ENCODE data around the gene MALRD1.

The MALRD1 gene

GRCh38 chr10:19231034-19231433 is 182.4 kb downstream of the MALRD1 start:
- DNase-seq = no peak

- DNase-seq = no peak
Measured at GRCh38 chr10:19245889-19246752, 197.5 kb downstream of the MALRD1 start.

GRCh38 chr10:19247843-19248242 is 199.2 kb downstream of the MALRD1 start:
- no peak for DNase-seq

GRCh38 chr10:19250546-19250945 is 201.9 kb downstream of the MALRD1 start:
- no peak for DNase-seq

- DNase-seq = peak; percentile 6
Measured at GRCh38 chr10:19252531-19252930, 203.9 kb downstream of the MALRD1 start.

GRCh38 chr10:19256331-19256730 is 207.7 kb downstream of the MALRD1 start:
- DNase-seq = no peak

GRCh38 chr10:19263262-19263661 is 214.7 kb downstream of the MALRD1 start:
- DNase-seq = no peak

- DNase-seq = no peak
Measured at GRCh38 chr10:19283285-19283684, 234.7 kb downstream of the MALRD1 start.

- DNase-seq = no peak
Measured at GRCh38 chr10:19283786-19284185, 235.2 kb downstream of the MALRD1 start.

- no peak for DNase-seq
Measured at GRCh38 chr10:19290770-19291169, 242.2 kb downstream of the MALRD1 start.

GRCh38 chr10:19294233-19294632 is 245.6 kb downstream of the MALRD1 start:
- no peak for DNase-seq

GRCh38 chr10:19299645-19300044 is 251.0 kb downstream of the MALRD1 start:
- DNase-seq = no peak

GRCh38 chr10:19302117-19302516 is 253.5 kb downstream of the MALRD1 start:
- DNase-seq = no peak

- DNase-seq = no peak
Measured at GRCh38 chr10:19310066-19310465, 261.5 kb downstream of the MALRD1 start.

- DNase-seq = peak; percentile 26
Measured at GRCh38 chr10:19316204-19316870, 267.7 kb downstream of the MALRD1 start.

- no peak for DNase-seq
Measured at GRCh38 chr10:19317952-19318351, 269.4 kb downstream of the MALRD1 start.

- no peak for DNase-seq
Measured at GRCh38 chr10:19325581-19325980, 277.0 kb downstream of the MALRD1 start.

- DNase-seq = no peak
Measured at GRCh38 chr10:19328582-19328981, 280.0 kb downstream of the MALRD1 start.

GRCh38 chr10:19329475-19329874 is 280.9 kb downstream of the MALRD1 start:
- no peak for DNase-seq

GRCh38 chr10:19332304-19332703 is 283.7 kb downstream of the MALRD1 start:
- no peak for DNase-seq

GRCh38 chr10:19333631-19334030 is 285.0 kb downstream of the MALRD1 start:
- DNase-seq = no peak

GRCh38 chr10:19347621-19348020 is 299.0 kb downstream of the MALRD1 start:
- peak; percentile 16 for DNase-seq

GRCh38 chr10:19367176-19367575 is 318.6 kb downstream of the MALRD1 start:
- DNase-seq = no peak

- DNase-seq = no peak
Measured at GRCh38 chr10:19373988-19374387, 325.4 kb downstream of the MALRD1 start.
